Activated T-cell treated with anti-CD3 and anti-CD28 coated beads for 48 hours (primary cell): ENCODE results near the gene SCGB3A1.

Experiments used
- DNase-seq: peaks from one replicate; pipeline ENCODE4 v3.0.0-alpha.2; 2020; ENCODE audit warnings: low read depth

SCGB3A1 gene

GRCh38 chr5:180604271-180604670 lies 13.0 kb upstream of the SCGB3A1 start:
- no peak for DNase-seq

GRCh38 chr5:180603076-180603594 lies 11.8 kb upstream of the SCGB3A1 start:
- no peak for DNase-seq

- no peak for DNase-seq
Observed at GRCh38 chr5:180602481-180603075, 11.3 kb upstream of the SCGB3A1 start.

GRCh38 chr5:180601591-180602480 lies 10.5 kb upstream of the SCGB3A1 start:
- no peak for DNase-seq

- DNase-seq = no peak
Observed at GRCh38 chr5:180600554-180601041, 9.3 kb upstream of the SCGB3A1 start.

- no peak for DNase-seq
Observed at GRCh38 chr5:180599981-180600553, 8.8 kb upstream of the SCGB3A1 start.

GRCh38 chr5:180599590-180599914 lies 8.3 kb upstream of the SCGB3A1 start:
- no peak for DNase-seq

- DNase-seq = no peak
Observed at GRCh38 chr5:180598797-180599589, 7.7 kb upstream of the SCGB3A1 start.

GRCh38 chr5:180598316-180598701 lies 7.0 kb upstream of the SCGB3A1 start:
- DNase-seq = no peak

- no peak for DNase-seq
Observed at GRCh38 chr5:180596668-180597231, 5.5 kb upstream of the SCGB3A1 start.

- DNase-seq = no peak
Observed at GRCh38 chr5:180596115-180596667, 4.9 kb upstream of the SCGB3A1 start.

GRCh38 chr5:180595381-180596114 lies 4.2 kb upstream of the SCGB3A1 start:
- DNase-seq = no peak

GRCh38 chr5:180595046-180595379 lies 3.7 kb upstream of the SCGB3A1 start:
- no peak for DNase-seq

- DNase-seq = no peak
Observed at GRCh38 chr5:180594311-180595045, 3.2 kb upstream of the SCGB3A1 start.

- DNase-seq = no peak
Observed at GRCh38 chr5:180593446-180594206, 2.3 kb upstream of the SCGB3A1 start.

GRCh38 chr5:180592176-180592575 lies 877 bp upstream of the SCGB3A1 start:
- no peak for DNase-seq

GRCh38 chr5:180590543-180591310 lies 572 bp downstream of the SCGB3A1 start:
- no peak for DNase-seq

- DNase-seq = no peak
Observed at GRCh38 chr5:180589771-180590542, 1.3 kb downstream of the SCGB3A1 start.
